NCI-H128 (cell line): ENCODE data around the gene POLR3K.
"Not testable (repeated sequence)": the region's sequence is repeated elsewhere in the genome, so short reads cannot be mapped to it uniquely, and the experiment has no call there.

Experiments
- DNase-seq: peaks from one replicate; lab custom pipeline; 2025; ENCODE audit not compliant: unreplicated experiment; lab: John Stamatoyannopoulos, UW

The POLR3K gene

GRCh38 chr16:47234-47633, 6.2 kb downstream of the POLR3K start:
- no peak for DNase-seq

- DNase-seq, result not testable (repeated sequence)
Observed at GRCh38 chr16:46510-46909, 6.9 kb downstream of the POLR3K start.

- DNase-seq, result no peak
Observed at GRCh38 chr16:45454-45853, 8.0 kb downstream of the POLR3K start.

- no peak for DNase-seq
Observed at GRCh38 chr16:44655-45054, 8.8 kb downstream of the POLR3K start.

- no peak for DNase-seq
Observed at GRCh38 chr16:43294-43693, 10.1 kb downstream of the POLR3K start.

- DNase-seq, result no peak
Observed at GRCh38 chr16:42691-43090, 10.7 kb downstream of the POLR3K start.

GRCh38 chr16:42069-42457, 11.3 kb downstream of the POLR3K start:
- no peak for DNase-seq

DNA sequence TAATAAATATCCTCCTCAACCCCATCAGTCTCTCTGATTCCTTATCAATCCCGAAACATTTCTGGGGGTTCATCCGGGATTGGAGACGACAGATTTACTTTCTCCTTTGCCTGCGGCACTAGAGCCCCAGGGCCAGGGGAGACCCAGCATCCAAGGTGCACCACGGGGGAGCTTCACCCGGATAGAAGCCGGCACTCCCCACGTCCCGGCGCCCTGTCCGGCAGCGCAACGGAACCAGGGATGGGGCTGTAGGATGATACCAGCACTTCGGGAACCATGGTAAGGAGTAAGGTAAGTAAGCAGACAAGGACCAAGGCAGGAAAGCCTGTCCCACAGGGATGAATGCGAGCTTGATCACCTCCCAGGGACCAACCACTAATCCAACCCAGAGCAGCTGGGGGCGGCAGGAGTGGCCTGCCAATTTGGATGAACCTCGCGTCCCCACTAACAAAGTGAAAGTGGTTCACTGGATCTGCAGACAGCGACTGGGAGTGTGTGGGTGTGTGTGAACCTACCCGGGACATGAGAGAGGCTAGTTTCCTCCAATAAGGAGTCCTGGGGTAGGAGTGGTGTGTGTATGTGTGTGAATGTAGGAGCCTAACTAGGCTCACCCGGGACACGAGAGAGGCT, 11.9 kb downstream of the POLR3K start:
- DNase-seq, result no peak

- DNase-seq, result no peak
Observed at GRCh38 chr16:38941-39892, 14.2 kb downstream of the POLR3K start.

DNA sequence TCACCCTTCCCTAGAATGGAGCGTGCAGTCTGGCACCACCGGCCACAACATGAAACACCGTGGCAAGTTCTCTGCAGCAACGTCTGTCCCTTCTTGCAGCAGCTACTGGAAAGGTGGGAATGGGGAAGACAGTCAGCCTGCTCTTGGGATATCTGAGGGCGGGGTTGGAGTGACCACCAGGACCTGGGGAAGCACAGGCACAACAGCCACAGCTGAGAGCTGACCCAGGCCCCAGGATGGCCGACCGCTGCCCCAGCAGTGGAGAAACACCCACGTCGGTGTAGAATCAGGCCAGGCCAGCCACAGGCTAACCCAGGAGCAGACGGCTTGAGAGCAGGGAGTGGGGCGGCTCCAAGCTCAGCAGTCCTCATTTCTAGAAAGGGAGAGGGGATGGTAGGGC, 15.2 kb downstream of the POLR3K start:
- not testable (repeated sequence) for DNase-seq

GRCh38 chr16:37511-37910, 15.9 kb downstream of the POLR3K start:
- DNase-seq, result no peak

DNA sequence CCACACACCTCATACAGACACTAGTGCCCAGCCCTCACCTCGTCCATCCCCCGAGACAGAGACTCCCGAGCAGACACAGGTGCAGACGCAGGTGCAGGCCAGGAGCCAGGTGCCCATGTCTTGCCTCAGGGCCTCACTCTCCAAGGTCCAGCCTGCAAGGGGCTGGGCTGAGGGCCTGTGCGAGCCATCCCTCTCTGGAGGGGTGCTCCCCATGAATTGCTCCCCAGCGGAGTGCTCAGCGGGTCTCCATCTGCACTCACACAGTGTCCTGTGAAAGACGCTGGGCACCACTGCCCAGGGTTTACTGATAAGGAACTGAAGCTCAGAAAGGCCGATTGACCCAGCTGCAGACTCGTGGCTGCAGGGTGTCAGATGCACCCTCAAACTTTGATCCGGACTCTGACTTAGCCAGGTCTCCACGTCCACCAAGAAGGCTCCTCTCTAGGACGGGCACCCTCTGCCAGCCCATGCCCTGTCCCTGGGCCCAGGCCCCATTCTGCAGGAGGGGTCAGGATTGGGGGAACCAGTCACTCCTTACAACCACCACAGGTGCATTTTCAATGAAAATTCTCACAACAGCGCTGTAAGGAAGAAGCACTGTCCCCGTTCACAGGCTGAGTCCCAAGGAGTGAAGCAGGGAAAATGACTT, 16.9 kb downstream of the POLR3K start:
- no peak for DNase-seq

- no peak for DNase-seq
Observed at GRCh38 chr16:35678-36305, 17.6 kb downstream of the POLR3K start.

GRCh38 chr16:35011-35677, 18.3 kb downstream of the POLR3K start:
- no peak for DNase-seq

DNA sequence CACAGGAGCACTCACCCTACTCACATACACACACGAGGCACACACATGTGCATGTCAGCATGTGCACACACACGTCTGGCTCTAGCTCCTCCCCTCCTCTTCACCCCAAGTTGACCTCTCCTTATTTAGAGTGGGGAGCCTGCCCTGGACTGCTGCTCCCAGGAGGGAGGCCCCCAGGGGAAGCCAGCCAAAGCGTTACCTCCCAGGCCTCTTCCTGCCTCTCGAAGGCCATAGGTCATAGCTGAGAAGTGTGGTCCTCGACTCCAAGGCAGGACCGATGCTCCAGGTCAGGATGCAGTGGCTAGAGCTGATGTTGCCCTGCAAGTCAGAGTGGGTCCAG, 18.8 kb downstream of the POLR3K start:
- DNase-seq, result no peak

DNA sequence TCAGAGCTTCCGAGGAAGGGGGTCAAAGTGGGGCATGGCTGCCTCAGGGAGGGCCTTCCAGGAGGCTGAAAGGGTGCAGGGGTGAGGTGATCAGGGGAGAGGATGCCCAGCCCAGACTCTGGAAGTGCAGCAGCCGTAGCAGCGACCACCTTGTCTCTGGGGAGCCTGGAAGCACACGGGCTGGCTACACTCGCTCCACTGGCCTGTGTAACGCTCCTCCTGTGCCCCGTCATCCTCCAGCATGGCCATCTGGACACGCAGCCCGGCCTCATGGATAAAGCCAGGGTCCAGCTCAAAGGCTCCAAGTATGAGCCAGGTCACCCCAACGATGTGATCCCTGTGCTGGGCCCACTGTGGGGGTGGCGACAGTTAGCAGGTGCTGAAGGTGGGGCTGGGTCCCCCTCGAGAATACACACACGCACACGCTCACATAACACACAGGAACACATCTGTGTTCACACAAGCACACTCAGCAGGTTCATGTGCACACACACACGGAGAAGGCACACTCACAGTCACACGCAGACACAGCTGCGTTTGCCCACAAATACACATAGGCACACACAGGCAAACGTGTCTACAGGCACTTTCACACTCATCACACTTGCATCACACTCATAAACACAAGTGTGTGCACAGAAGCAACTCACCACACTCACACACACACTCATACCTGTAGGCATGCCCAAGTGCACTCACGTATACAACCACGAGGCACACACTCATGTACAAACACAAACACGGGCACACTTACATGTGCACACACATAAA, 19.3 kb downstream of the POLR3K start:
- no peak for DNase-seq

DNA sequence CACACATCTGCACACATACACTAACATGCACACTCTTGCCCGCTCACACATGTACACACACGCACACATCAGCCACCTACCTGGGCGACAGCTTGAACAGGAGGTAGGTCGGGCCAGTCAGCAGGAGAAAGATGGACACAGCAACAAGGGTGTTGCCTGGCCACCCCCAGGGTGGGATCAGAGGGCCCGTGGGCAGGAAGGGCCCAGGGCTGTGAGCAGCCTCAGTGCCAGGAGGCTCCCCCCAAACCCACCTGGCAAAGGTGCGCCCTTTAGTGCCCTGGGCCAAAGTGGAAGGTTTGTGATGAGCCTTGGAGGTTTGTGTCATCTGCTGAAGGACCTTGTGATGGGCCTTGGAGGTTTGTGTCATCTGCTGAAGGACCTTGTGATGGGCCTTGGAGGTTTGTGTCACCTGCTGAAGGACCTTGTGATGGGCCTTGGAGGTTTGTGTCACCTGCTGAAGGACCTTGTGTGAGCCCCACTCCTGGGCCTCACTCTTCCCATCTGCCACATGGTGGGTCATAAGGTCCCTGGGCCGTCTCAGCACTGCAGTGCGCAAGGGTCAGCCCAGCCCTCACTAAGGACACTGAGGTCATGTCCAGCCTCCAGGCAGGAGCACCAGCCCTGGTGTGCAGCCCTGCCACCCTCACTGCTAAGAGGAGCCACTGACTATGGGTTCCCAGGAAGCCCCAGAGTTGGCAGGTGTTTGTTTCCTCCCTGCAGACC, 20.1 kb downstream of the POLR3K start:
- not testable (repeated sequence) for DNase-seq

- DNase-seq, result not testable (repeated sequence)
Observed at GRCh38 chr16:30627-31026, 22.8 kb downstream of the POLR3K start.

DNA sequence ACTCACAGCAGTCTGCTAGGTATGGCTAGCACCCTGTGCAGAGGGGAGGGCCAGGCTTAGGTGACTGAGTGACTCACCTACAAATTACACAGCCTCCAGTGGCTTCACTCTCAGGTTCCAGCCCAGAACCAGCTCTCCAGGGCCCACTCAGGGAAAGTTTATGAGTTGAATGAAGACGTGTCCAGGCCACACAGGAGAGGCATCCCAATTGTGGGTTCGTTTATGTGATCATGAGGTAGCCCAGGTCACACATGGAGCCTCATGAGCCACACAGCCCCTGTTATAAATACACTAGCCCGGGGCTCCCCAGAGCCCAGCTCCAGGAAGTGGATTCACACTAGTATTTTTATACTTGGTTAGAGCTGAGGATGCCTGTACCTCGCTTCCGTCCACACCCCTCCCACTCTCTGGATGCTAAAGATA, 27.5 kb downstream of the POLR3K start:
- DNase-seq, result not testable (repeated sequence)

DNA sequence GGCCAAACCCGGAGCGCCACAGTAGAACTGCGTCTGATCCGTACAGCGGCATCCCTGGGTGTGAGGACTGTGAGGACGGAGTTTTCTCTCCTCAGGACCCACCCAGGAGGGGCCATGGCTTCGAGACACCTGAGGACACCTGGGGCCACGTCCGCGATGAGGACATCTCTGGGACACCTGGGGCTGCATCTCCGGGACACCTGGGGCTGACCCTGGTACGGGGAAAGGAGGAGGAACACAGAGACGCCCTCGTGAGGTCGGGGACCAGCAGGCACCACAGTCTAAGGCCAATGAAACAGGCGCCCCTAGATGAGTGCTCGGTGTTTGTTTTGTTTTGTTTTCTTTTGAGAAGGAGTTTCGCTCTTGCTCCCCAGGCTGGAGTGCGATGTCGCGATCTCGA, 29.3 kb downstream of the POLR3K start:
- DNase-seq, result not testable (repeated sequence)
